ENCODE results near the gene C2orf49.

The C2orf49 gene

DNA sequence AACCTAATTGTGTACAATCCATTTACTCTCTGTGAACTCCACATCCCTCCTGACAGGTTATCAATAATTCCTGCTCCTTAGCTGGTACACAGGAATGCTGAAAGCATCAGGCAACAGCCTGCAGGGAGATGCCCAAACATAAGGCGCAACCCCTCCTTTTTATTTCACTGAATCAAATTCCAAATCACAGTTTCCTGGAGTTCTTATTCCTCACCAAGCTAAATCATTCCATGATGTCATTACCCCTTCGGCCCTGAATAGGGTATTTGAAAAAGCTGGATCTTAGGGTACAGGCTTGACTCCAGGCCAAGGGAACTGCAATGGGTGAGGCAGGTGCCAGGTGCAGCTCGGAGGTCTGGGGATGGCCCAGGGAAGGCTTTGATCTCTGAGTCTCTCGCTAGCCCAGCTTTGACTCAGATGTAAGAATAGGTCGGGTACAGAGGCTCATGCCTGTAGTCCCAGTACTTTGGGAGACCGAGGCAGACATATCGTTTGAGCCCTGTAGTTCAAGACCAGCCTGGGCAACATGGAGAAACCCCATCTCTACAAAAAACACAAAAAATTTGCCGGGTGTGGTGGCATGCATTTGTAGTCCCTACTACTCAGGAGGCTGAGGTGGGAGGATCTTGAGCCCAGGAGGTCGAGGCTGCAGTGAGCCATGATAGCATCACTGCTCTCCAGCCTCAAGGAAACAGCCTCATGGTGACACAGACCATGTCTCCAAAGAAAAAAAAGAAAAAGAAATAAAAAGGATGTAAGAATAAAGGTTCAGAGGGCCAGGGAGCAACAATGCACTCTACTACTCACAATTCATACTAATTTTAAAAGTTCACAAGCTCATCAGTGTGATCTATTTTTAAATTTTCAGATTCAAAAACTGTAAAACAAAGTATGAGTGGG is 54.7 kb downstream of the C2orf49 start:
- no peak for ATAC-seq
- TF ChIP-seq ARNTL (CRISPR knock-in tag; IDR thresholded peaks at IDR 0.05; ENCODE audit: borderline replicate concordance, low read depth): no peak
- TF ChIP-seq OSR1 (CRISPR knock-in tag; IDR thresholded peaks at IDR 0.05): no peak
- no peak for TF ChIP-seq PPARA (CRISPR knock-in tag; IDR thresholded peaks at IDR 0.05; ENCODE audit: borderline replicate concordance)
- no peak for TF ChIP-seq ESRRG (CRISPR knock-in tag; IDR thresholded peaks at IDR 0.05)
- TF ChIP-seq, protein P1, sequence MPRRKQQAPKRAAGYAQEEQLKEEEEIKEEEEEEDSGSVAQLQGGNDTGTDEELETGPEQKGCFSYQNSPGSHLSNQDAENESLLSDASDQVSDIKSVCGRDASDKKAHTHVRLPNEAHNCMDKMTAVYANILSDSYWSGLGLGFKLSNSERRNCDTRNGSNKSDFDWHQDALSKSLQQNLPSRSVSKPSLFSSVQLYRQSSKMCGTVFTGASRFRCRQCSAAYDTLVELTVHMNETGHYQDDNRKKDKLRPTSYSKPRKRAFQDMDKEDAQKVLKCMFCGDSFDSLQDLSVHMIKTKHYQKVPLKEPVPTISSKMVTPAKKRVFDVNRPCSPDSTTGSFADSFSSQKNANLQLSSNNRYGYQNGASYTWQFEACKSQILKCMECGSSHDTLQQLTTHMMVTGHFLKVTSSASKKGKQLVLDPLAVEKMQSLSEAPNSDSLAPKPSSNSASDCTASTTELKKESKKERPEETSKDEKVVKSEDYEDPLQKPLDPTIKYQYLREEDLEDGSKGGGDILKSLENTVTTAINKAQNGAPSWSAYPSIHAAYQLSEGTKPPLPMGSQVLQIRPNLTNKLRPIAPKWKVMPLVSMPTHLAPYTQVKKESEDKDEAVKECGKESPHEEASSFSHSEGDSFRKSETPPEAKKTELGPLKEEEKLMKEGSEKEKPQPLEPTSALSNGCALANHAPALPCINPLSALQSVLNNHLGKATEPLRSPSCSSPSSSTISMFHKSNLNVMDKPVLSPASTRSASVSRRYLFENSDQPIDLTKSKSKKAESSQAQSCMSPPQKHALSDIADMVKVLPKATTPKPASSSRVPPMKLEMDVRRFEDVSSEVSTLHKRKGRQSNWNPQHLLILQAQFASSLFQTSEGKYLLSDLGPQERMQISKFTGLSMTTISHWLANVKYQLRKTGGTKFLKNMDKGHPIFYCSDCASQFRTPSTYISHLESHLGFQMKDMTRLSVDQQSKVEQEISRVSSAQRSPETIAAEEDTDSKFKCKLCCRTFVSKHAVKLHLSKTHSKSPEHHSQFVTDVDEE (CRISPR knock-in tag; IDR thresholded peaks at IDR 0.05): no peak
- TF ChIP-seq ZFP30 (CRISPR knock-in tag; IDR thresholded peaks at IDR 0.05): no peak
- TF ChIP-seq ZNF565 (CRISPR knock-in tag; conservative IDR thresholded peaks at IDR 0.05; ENCODE audit: low read depth): no peak
- no peak for TF ChIP-seq ZFP3 (CRISPR knock-in tag; IDR thresholded peaks at IDR 0.05)
- TF ChIP-seq BACH2 (CRISPR knock-in tag; IDR thresholded peaks at IDR 0.05; ENCODE audit: borderline replicate concordance): no peak
- no peak for TF ChIP-seq SNAI2 (CRISPR knock-in tag; IDR thresholded peaks at IDR 0.05)
- TF ChIP-seq, protein P2, sequence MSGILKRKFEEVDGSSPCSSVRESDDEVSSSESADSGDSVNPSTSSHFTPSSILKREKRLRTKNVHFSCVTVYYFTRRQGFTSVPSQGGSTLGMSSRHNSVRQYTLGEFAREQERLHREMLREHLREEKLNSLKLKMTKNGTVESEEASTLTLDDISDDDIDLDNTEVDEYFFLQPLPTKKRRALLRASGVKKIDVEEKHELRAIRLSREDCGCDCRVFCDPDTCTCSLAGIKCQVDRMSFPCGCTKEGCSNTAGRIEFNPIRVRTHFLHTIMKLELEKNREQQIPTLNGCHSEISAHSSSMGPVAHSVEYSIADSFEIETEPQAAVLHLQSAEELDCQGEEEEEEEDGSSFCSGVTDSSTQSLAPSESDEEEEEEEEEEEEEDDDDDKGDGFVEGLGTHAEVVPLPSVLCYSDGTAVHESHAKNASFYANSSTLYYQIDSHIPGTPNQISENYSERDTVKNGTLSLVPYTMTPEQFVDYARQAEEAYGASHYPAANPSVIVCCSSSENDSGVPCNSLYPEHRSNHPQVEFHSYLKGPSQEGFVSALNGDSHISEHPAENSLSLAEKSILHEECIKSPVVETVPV (CRISPR knock-in tag; IDR thresholded peaks at IDR 0.05): no peak
- TF ChIP-seq ZNF8 (CRISPR knock-in tag; IDR thresholded peaks at IDR 0.05): no peak
- TF ChIP-seq ZC3H10 (CRISPR knock-in tag; IDR thresholded peaks at IDR 0.05): no peak
- TF ChIP-seq, protein P3, sequence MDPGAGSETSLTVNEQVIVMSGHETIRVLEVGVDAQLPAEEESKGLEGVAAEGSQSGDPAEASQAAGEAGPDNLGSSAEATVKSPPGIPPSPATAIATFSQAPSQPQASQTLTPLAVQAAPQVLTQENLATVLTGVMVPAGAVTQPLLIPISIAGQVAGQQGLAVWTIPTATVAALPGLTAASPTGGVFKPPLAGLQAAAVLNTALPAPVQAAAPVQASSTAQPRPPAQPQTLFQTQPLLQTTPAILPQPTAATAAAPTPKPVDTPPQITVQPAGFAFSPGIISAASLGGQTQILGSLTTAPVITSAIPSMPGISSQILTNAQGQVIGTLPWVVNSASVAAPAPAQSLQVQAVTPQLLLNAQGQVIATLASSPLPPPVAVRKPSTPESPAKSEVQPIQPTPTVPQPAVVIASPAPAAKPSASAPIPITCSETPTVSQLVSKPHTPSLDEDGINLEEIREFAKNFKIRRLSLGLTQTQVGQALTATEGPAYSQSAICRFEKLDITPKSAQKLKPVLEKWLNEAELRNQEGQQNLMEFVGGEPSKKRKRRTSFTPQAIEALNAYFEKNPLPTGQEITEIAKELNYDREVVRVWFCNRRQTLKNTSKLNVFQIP (CRISPR knock-in tag; IDR thresholded peaks at IDR 0.05; ENCODE audit: borderline replicate concordance, low read depth): no peak
- no peak for TF ChIP-seq TCF4 (CRISPR knock-in tag; IDR thresholded peaks at IDR 0.05; ENCODE audit: borderline replicate concordance)
- TF ChIP-seq, protein P4, sequence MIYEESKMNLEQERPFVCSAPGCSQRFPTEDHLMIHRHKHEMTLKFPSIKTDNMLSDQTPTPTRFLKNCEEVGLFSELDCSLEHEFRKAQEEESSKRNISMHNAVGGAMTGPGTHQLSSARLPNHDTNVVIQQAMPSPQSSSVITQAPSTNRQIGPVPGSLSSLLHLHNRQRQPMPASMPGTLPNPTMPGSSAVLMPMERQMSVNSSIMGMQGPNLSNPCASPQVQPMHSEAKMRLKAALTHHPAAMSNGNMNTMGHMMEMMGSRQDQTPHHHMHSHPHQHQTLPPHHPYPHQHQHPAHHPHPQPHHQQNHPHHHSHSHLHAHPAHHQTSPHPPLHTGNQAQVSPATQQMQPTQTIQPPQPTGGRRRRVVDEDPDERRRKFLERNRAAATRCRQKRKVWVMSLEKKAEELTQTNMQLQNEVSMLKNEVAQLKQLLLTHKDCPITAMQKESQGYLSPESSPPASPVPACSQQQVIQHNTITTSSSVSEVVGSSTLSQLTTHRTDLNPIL (CRISPR knock-in tag; IDR thresholded peaks at IDR 0.05; ENCODE audit: low read depth): no peak
- TF ChIP-seq, protein P5, sequence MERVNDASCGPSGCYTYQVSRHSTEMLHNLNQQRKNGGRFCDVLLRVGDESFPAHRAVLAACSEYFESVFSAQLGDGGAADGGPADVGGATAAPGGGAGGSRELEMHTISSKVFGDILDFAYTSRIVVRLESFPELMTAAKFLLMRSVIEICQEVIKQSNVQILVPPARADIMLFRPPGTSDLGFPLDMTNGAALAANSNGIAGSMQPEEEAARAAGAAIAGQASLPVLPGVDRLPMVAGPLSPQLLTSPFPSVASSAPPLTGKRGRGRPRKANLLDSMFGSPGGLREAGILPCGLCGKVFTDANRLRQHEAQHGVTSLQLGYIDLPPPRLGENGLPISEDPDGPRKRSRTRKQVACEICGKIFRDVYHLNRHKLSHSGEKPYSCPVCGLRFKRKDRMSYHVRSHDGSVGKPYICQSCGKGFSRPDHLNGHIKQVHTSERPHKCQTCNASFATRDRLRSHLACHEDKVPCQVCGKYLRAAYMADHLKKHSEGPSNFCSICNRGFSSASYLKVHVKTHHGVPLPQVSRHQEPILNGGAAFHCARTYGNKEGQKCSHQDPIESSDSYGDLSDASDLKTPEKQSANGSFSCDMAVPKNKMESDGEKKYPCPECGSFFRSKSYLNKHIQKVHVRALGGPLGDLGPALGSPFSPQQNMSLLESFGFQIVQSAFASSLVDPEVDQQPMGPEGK (CRISPR knock-in tag; IDR thresholded peaks at IDR 0.05; ENCODE audit: borderline replicate concordance): no peak

DNA sequence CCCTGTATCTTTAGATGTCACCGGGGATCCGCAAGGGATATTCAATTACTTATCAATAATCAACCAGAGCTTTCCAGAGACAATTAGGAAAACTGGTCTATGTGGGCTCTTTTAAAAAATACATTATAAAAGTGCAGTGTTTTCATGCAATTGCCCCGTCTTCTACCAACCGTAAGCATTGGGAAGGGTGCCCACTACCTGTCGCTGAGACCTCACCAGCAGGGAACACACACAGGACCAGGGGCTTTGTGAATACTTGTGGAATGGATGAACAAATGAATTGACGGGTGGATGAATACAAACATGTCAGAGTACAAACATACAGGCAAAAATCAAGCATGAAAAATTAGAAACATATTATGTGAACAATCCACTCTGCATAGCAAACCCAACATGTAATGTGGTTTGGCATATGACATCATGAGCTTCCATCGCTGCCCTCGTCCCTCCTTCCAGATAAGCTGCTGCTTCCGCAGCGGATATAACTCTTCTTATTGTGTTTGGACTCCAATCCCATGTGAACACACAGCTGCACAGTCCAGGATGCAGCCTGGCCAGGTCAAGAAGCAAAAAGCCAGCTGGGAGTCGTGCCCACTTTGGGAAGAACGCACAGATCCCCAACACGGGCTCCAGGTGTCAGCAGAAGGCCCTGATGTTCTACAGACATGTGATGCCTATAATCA is 56.2 kb downstream of the C2orf49 start:
- no peak for ATAC-seq
- no peak for TF ChIP-seq ZNF70 (CRISPR knock-in tag; IDR thresholded peaks at IDR 0.05)
- no peak for TF ChIP-seq GLIS3 (CRISPR knock-in tag; IDR thresholded peaks at IDR 0.05)
- no peak for TF ChIP-seq PPARA (CRISPR knock-in tag; IDR thresholded peaks at IDR 0.05; ENCODE audit: borderline replicate concordance)
- TF ChIP-seq ZNF565 (CRISPR knock-in tag; conservative IDR thresholded peaks at IDR 0.05; ENCODE audit: low read depth): no peak
- TF ChIP-seq OSR1 (CRISPR knock-in tag; IDR thresholded peaks at IDR 0.05): no peak
- TF ChIP-seq, protein P4 (CRISPR knock-in tag; IDR thresholded peaks at IDR 0.05; ENCODE audit: low read depth): no peak
- no peak for TF ChIP-seq RARB (CRISPR knock-in tag; IDR thresholded peaks at IDR 0.05)
- TF ChIP-seq, protein P2 (CRISPR knock-in tag; IDR thresholded peaks at IDR 0.05): no peak
- TF ChIP-seq ESRRG (CRISPR knock-in tag; IDR thresholded peaks at IDR 0.05): no peak
- no peak for TF ChIP-seq ISL1 (CRISPR knock-in tag; IDR thresholded peaks at IDR 0.05)

Data from SK-N-SH treated with all-trans-retinoic acid at 6 μM for 48 hours (cell line).